22Rv1 (cell line): Measurements from ENCODE around the gene TUBB1.

Source experiments
- H3K27ac ChIP-seq: fragments of 450-650 bp; 2 replicates; pipeline ENCODE4 v1.5.1; 2017
- ZFX ChIP-seq: fragments of 450-650 bp; IDR thresholded peaks from 2 replicates; pipeline ENCODE4 v1.6.1; 2017; ENCODE audit warnings: antibody characterized with exemption, borderline replicate concordance
- TF ChIP-seq, protein P1 (sequence below): fragments of 450-650 bp; IDR thresholded peaks from 2 replicates; pipeline ENCODE4 v1.5.1; 2017; ENCODE audit warnings: mild to moderate bottlenecking

Gene TUBB1

DNA sequence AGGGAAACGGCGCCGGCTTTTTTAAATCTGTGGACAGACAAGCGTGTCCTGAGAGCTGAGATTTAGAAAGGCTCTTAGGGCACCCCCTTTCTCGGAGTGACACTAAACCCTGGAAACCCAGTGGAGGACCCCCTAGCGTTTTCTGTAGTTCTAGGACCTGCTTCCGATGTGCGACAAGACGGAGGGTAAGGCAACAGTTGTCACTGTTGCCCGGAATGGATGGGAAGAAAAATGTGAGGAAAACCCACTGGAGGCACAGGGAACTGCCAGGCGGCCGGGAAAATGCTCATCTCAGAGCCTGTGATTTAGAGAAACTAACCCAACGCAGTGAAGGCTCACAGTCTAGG is 13.5 kb downstream of the TUBB1 start:
- no peak for TF ChIP-seq ZFX
- TF ChIP-seq, protein P1, sequence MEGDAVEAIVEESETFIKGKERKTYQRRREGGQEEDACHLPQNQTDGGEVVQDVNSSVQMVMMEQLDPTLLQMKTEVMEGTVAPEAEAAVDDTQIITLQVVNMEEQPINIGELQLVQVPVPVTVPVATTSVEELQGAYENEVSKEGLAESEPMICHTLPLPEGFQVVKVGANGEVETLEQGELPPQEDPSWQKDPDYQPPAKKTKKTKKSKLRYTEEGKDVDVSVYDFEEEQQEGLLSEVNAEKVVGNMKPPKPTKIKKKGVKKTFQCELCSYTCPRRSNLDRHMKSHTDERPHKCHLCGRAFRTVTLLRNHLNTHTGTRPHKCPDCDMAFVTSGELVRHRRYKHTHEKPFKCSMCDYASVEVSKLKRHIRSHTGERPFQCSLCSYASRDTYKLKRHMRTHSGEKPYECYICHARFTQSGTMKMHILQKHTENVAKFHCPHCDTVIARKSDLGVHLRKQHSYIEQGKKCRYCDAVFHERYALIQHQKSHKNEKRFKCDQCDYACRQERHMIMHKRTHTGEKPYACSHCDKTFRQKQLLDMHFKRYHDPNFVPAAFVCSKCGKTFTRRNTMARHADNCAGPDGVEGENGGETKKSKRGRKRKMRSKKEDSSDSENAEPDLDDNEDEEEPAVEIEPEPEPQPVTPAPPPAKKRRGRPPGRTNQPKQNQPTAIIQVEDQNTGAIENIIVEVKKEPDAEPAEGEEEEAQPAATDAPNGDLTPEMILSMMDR: peak; percentile 14
- H3K27ac ChIP-seq: peak overlapping the region; percentile 77

DNA sequence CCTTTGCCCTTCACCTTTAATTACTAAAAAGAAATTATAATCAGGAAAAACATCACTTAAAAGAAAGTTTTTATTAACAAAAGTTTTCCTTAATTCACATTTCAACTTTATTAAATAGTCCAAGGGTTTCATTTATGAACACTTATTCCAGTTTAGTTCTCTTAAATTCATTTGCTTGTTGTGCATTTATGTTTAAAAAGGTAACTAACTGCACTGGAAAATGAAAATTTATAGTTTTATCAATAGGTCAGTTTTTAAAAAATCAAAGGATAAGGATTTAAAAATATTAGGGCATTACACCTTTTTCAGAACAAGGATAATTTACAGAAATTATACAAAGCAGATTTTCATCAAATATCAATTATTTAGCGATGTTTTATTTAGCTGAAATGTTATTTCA is 13.9 kb downstream of the TUBB1 start:
- peak overlapping the region; percentile 77 for H3K27ac ChIP-seq

DNA sequence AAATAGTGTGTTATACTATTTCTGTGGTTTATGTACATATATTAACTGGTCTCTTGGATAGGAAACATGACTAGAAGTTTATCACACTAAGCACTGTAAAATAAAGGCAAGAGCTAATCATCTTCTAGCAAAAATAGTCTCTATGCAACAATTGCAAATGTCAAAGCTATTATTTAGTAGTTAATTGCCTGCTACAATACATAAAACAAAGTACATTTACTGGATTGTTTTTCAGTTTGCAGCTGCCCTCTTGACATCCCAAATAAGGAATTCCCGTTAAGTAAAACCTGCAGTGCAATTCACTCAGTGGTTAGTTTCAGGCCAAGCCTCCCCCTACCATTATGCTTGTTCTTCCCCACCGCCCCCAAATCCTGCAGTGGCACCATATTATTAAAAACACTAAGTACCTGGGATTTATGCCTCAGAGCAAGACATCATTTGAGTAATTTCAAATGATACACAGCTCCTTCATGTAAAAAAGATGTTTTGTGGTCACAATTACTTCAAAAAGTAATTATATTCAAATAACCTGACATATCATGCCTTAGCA is 14.5 kb downstream of the TUBB1 start:
- TF ChIP-seq, protein P1: no peak
- TF ChIP-seq ZFX: no peak
- H3K27ac ChIP-seq: peak overlapping the region; percentile 77

More for the DNA sequence above, 13.9 kb downstream of the TUBB1 start:
- no peak for TF ChIP-seq ZFX
- TF ChIP-seq, protein P1: no peak

DNA sequence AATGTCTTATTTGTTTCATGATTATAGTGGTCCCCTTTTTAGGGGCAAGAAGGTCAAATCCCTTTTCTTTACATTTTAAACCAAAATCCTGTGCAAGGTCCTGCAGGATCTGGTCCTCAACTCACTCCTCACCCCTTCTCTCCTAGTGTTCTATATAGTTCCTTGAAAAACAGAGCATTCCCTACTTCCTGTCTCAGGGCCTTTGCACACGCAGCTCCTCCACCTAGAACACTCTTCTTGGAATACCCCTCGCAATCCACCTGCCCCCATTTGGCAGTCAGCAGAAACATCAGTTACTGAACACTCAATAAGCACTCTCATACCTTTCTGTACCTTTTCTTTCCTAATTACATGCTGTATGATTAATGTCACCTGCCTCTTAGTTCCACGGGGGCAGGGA is 16.2 kb downstream of the TUBB1 start:
- no peak for TF ChIP-seq ZFX
- TF ChIP-seq, protein P1: no peak
- no peak overlapping the region for H3K27ac ChIP-seq

DNA sequence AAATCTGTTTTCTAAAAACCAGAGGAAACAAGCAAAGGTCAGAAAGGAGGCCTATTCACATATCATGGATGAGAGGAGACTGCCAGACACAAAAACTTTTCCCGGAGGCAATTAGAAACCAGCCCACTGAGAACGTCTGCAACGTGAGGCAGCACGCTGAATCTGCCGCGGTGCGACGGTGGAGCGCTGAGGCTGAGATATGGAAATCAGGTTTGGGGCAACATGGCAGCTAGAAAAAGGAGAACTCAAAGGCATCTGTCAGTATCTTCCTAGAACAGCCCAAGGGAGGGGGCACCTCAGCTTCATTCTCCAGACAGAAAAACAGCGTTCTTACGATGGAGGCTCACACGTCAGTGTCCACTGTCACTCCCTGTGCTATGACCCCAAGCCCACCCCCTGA is 18.2 kb downstream of the TUBB1 start:
- TF ChIP-seq, protein P1: no peak
- TF ChIP-seq ZFX: no peak
- H3K27ac ChIP-seq: no peak overlapping the region

DNA sequence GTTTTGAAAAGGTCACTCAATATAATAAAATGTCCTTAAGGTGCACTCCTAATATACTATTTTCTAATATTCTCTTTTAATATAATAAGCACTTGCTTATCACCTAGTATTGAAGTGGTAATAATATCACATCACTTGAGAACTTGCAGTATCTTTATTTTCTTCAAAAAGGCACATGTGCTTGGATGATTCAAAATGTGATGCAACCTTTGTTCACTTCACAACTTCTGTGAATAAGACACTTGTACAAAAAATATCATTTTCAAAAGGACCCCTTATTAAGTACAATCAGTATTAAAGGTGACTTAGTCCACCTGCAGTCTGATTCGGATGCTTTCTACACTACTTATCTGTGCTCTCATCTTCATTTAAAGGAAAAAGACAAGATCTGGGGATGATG is 20.0 kb downstream of the TUBB1 start:
- H3K27ac ChIP-seq: no peak overlapping the region
- TF ChIP-seq ZFX: no peak
- TF ChIP-seq, protein P1: no peak

DNA sequence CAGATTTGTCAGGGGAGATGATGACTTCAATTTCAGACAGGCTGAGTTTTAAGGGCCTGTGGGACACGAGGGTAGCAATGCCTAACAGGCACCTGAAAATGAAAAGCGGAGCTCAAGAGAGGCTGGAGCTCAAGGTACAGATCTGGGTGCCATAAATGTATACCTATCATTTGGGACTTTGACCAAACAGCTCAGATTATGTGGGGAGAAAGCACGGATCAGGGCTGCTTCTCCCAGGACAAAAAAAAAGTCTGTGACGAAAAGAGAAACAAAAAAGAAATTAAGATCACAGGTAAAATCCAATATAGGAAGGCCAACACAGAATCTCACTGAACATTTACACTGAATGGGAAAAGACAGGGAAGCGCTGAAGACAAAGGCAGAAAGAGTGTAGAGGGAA is 21.4 kb downstream of the TUBB1 start:
- no peak for TF ChIP-seq ZFX
- TF ChIP-seq, protein P1: no peak
- no peak overlapping the region for H3K27ac ChIP-seq

DNA sequence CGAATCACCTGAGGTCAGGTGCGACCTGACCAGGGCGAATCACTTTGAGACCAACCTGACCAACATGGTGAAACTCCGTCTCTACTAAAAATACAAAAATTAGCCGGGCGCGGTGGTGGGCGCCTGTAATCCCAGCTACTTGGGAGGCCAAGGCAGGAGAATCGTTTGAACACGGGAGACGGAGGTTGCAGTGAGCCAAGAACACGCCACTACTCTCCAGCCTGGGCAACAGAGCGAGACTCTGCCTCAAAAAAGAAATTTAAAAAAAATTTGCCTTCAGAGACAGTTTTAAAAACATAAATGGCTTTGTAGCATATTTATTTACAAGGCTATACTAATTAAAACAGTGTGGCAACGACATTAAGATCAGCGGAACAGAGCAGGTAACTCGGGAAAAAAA is 22.3 kb downstream of the TUBB1 start:
- peak overlapping the region; percentile 66; the same call in 1 of the 2 replicates for H3K27ac ChIP-seq
